Activated B cell treated with CpG ODN at 0.5 μM for 24 hours (primary cell): ENCODE data around the gene GADD45GIP1. TPM values are rescaled to one million over a fixed set of nuclear protein-coding genes. Genes with fewer than 3 reads are reported as not detected.

Experiments
- ATAC-seq: fragments of 200-7000 bp; cut with Tn5 transposase; one replicate; pipeline ENCODE4 v1.10.0; 2021; ENCODE audit warnings: low read depth, mild to moderate bottlenecking, moderate library complexity
- CTCF ChIA-PET: fragments of 350-600 bp; sonication (Branson Sonifier 250); formaldehyde crosslinking; loops from one replicate; lab custom pipeline; 2021; ENCODE audit warnings: antibody characterized with exemption; lab: Charles Lee
- POLR2A ChIA-PET: fragments of 350-600 bp; sonication (Branson Sonifier 250); formaldehyde crosslinking; loops from one replicate; lab custom pipeline; 2021; ENCODE audit warnings: antibody characterized with exemption; lab: Charles Lee
- DNase-seq: peaks from one replicate; pipeline ENCODE4 v3.0.0; 2022
- H3K27ac Mint-ChIP-seq: one replicate; pipeline ENCODE4 v1.8.0; 2020; ENCODE audit warnings: mixed read lengths
- H3K27me3 Mint-ChIP-seq: one replicate; pipeline ENCODE4 v1.8.0; 2021; ENCODE audit warnings: mixed read lengths
- H3K36me3 Mint-ChIP-seq: one replicate; pipeline ENCODE4 v1.8.0; 2021; ENCODE audit warnings: low read depth, mixed read lengths
- H3K4me1 Mint-ChIP-seq: one replicate; pipeline ENCODE4 v1.8.0; 2021; ENCODE audit warnings: mixed read lengths
- H3K4me3 Mint-ChIP-seq: one replicate; pipeline ENCODE4 v1.8.0; 2020; ENCODE audit warnings: mild to moderate bottlenecking, mixed read lengths
- H3K9me3 Mint-ChIP-seq: one replicate; pipeline ENCODE4 v1.8.0; 2020; ENCODE audit warnings: mixed read lengths
- CTCF ChIP-seq: fragments of 200-600 bp; IDR thresholded peaks from one replicate; pipeline ENCODE4 v1.8.0; 2022; ENCODE audit warnings: antibody characterized with exemption, mild to moderate bottlenecking
- intact Hi-C: fragments of 100-400 bp; cut with micrococcal nuclease; formaldehyde crosslinking; loops from one replicate; pipeline ENCODE4 v1.15.1; 2024
- total RNA-seq: library from RNA; stranded (reverse); gene quantifications from 2 replicates; pipeline ENCODE4 v1.2.3, GENCODE V29; 2022

Gene GADD45GIP1
- total RNA-seq, 1 donor from 2014 or later: 16.7 TPM

GRCh38 chr19:12940897-12941296 is 16.1 kb downstream of the GADD45GIP1 start:
- POLR2A ChIA-PET: interaction anchor here (0.5 to 1.8 kb wide), 7 partner anchors 27 to 1141 kb away, joined by 3 to 10 read pairs (median 4); partner anchors contain the start of gene GCDH

GRCh38 chr19:12939975-12940423 is 17.0 kb downstream of the GADD45GIP1 start:
- POLR2A ChIA-PET: interaction anchor here (0.7 to 3.3 kb wide), 9 partner anchors 9 to 1904 kb away, joined by 3 to 37 read pairs (median 4); partner anchors contain the start of genes DNASE2 and GADD45GIP1
- Mint-ChIP-seq H3K27ac (peak overlapping the region; percentile 95), H3K4me3 (peak overlapping the region; percentile 99), H3K36me3 (peaks cover 66% of the 10 kb centered on the region), H3K9me3 (no peaks in the 10 kb centered on the region), H3K4me1 (peaks cover 67% of the 10 kb centered on the region), H3K27me3 (no peaks in the 10 kb centered on the region)
- ATAC-seq: no peak
- intact Hi-C loops: loop anchor here (2.0 to 5.0 kb wide), 4 partner anchors 17 to 218 kb away; partner anchors contain the start of genes GADD45GIP1, IER2, STX10 and TNPO2
- no peak for TF ChIP-seq CTCF
- CTCF ChIA-PET: interaction anchor here (0.8 kb wide), 1 partner anchor 26 kb away, joined by 4 read pairs; no protein-coding TSS in a partner anchor
- DNase-seq: no peak

More at GRCh38 chr19:12940897-12941296, 16.1 kb downstream of the GADD45GIP1 start:
- intact Hi-C loops: no loop called here
- CTCF ChIA-PET: interaction anchor here (0.8 kb wide), 1 partner anchor 427 kb away, joined by 5 read pairs; no protein-coding TSS in a partner anchor
- TF ChIP-seq CTCF: no peak
- H3K27ac Mint-ChIP-seq: peak overlapping the region; percentile 50
- peaks cover 75% of the 10 kb centered on the region for H3K4me1 Mint-ChIP-seq
- no peak for DNase-seq
- H3K4me3 Mint-ChIP-seq: peak overlapping the region; percentile 99
- no peaks in the 10 kb centered on the region for H3K9me3 Mint-ChIP-seq
- ATAC-seq: no peak
- H3K36me3 Mint-ChIP-seq: peaks cover 74% of the 10 kb centered on the region
- H3K27me3 Mint-ChIP-seq: no peaks in the 10 kb centered on the region

GRCh38 chr19:12938779-12939601 is 18.0 kb downstream of the GADD45GIP1 start:
- ATAC-seq: peak; percentile 3
- ChIA-PET POLR2A (interaction anchor here (0.7 to 3.3 kb wide), 13 partner anchors 8 to 1903 kb away, joined by 3 to 37 read pairs (median 4); partner anchors contain the start of genes DNASE2, FBXW9 and GADD45GIP1), CTCF (interaction anchor here (0.8 to 1.5 kb wide), 3 partner anchors 26 to 179 kb away, joined by 4 to 5 read pairs (median 4); no protein-coding TSS in a partner anchor)
- peaks cover 60% of the 10 kb centered on the region for H3K4me1 Mint-ChIP-seq
- H3K27ac Mint-ChIP-seq: peak overlapping the region; percentile 95
- DNase-seq: no peak
- H3K4me3 Mint-ChIP-seq: peak overlapping the region; percentile 99
- H3K9me3 Mint-ChIP-seq: no peaks in the 10 kb centered on the region
- intact Hi-C loops: loop anchor here (1.0 to 5.0 kb wide), 7 partner anchors 18 to 217 kb away; partner anchors contain the start of genes GADD45GIP1, GCDH, IER2 and STX10
- H3K36me3 Mint-ChIP-seq: peaks cover 57% of the 10 kb centered on the region
- no peak for TF ChIP-seq CTCF
- no peaks in the 10 kb centered on the region for H3K27me3 Mint-ChIP-seq

GRCh38 chr19:12937927-12938778 is 18.9 kb downstream of the GADD45GIP1 start, which contains the start of gene CALR:
CALR (plus strand) TSS chr19:12938609; CDS start chr19:12938680, 71 bp downstream.
- ATAC-seq (peak; percentile 85), DNase-seq (peak; percentile 96)
- Mint-ChIP-seq H3K36me3 (peaks cover 53% of the 10 kb centered on the region), H3K9me3 (no peaks in the 10 kb centered on the region), H3K4me3 (peak within 1 kb of the TSS; percentile 99), H3K4me1 (peaks cover 61% of the 10 kb centered on the region), H3K27me3 (no peaks in the 10 kb centered on the region), H3K27ac (peak within 1 kb of the TSS; percentile 95)
- TF ChIP-seq CTCF: no peak
- POLR2A ChIA-PET: interaction anchor here (0.6 to 3.3 kb wide), 23 partner anchors 8 to 242 kb away, joined by 3 to 37 read pairs (median 4); partner anchors contain the start of genes DNASE2, FBXW9, GADD45GIP1 and GCDH
- CTCF ChIA-PET: interaction anchor here (0.9 to 1.5 kb wide), 4 partner anchors 27 to 178 kb away, joined by 4 to 5 read pairs (median 4); partner anchors contain the start of gene GCDH
- intact Hi-C loops: loop anchor here (1.0 to 5.0 kb wide), 7 partner anchors 19 to 216 kb away; partner anchors contain the start of genes GADD45GIP1, GCDH, IER2 and STX10
